ENCODE results near the gene TRANK1.

GRCh38 chr3:36890261-36890660 lies 54.6 kb downstream of the TRANK1 start:
- TF ChIP-seq CTCF (optimal IDR thresholded peaks at IDR 0.05 in 1 of 3, IDR thresholded peaks at IDR 0.05 in 1 of 3, conservative IDR thresholded peaks at IDR 0.05 in 1 of 3; ENCODE audit: extremely low read depth in 1 of 3, insufficient read depth in 2 of 3, low read length in 3 of 3), result no peak
- TF ChIP-seq EZH2 (IDR thresholded peaks at IDR 0.05; ENCODE audit: low read length), result no peak

Measured in keratinocyte (primary cell).